Activated CD4-positive, alpha-beta memory T cell treated with anti-CD3 and anti-CD28 coated beads for 36 hours (primary cell): Measurements from ENCODE around the gene DGCR2. TPM values are rescaled to one million over a fixed set of nuclear protein-coding genes. Genes with fewer than 3 reads are reported as not detected.

ENCODE experiments used
- CTCF ChIA-PET: fragments of 350-600 bp; sonication (Branson Sonifier 250); formaldehyde crosslinking; loops from one replicate; lab custom pipeline; 2021; ENCODE audit warnings: antibody characterized with exemption, inconsistent platforms; lab: Charles Lee
- POLR2A ChIA-PET: fragments of 350-600 bp; sonication (Branson Sonifier 250); formaldehyde crosslinking; loops from one replicate; lab custom pipeline; 2021; ENCODE audit warnings: antibody characterized with exemption; lab: Charles Lee
- DNase-seq: peaks from one replicate; pipeline ENCODE4 v3.0.0-alpha.2; 2020
- H3K27ac Mint-ChIP-seq: one replicate; pipeline ENCODE4 v1.8.0; 2021; ENCODE audit warnings: mixed read lengths
- H3K27me3 Mint-ChIP-seq: one replicate; pipeline ENCODE4 v1.8.0; 2021; ENCODE audit warnings: mixed read lengths
- H3K36me3 Mint-ChIP-seq: one replicate; pipeline ENCODE4 v1.8.0; 2021; ENCODE audit warnings: mixed read lengths
- H3K4me1 Mint-ChIP-seq: one replicate; pipeline ENCODE4 v1.8.0; 2021; ENCODE audit warnings: low read depth, mixed read lengths
- H3K4me3 Mint-ChIP-seq: one replicate; pipeline ENCODE4 v1.8.0; 2021; ENCODE audit warnings: mild to moderate bottlenecking, mixed read lengths
- H3K9me3 Mint-ChIP-seq: one replicate; pipeline ENCODE4 v1.8.0; 2021; ENCODE audit warnings: mixed read lengths
- intact Hi-C: fragments of 100-400 bp; cut with micrococcal nuclease; formaldehyde crosslinking; loops from one replicate; pipeline ENCODE4 v1.15.1; 2023
- total RNA-seq, 2 experiments: library from RNA; stranded (reverse); gene quantifications; one replicate each; pipeline ENCODE4 v1.2.3, GENCODE V29; 2021

Gene DGCR2
- total RNA-seq, 2 experiments from 2014 or later: 17.4 to 17.6 TPM

DNA sequence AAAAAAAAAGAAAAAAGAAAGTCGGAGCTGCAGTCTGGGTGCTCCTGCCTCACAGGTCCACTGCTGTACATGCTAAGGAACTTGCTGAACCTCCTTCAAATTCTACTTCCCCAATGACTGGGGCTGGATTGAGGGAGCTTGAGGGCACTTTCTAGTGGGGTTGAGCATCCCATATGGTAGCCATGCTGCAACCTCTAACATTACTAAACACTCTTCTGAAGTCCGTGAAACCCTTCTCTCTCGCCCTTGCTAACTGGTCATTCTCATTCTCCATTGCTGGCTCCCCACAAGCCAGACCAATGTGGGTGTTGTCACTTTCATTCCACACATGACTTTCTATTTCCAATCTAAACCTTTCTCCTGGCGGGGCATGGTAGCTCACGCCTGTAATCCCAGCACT lies 21.0 kb upstream of the DGCR2 start:
- POLR2A ChIA-PET: interaction anchor here (0.7 to 1.7 kb wide), 5 partner anchors 11 to 36 kb away, joined by 3 to 9 read pairs (median 4); partner anchors contain the start of gene SLC25A1
- CTCF ChIA-PET: interaction anchor here (0.8 to 1.9 kb wide), 4 partner anchors 32 to 436 kb away, joined by 3 to 9 read pairs (median 4); no protein-coding TSS in a partner anchor
- H3K4me3 Mint-ChIP-seq: peak overlapping the region; percentile 99
- DNase-seq: no peak
- no peaks in the 10 kb centered on the region for H3K9me3 Mint-ChIP-seq
- intact Hi-C loops: no loop called here
- H3K27ac Mint-ChIP-seq: no peak overlapping the region
- H3K27me3 Mint-ChIP-seq: peaks cover under 1% of the 10 kb centered on the region
- H3K4me1 Mint-ChIP-seq: peaks cover 17% of the 10 kb centered on the region
- peaks cover 24% of the 10 kb centered on the region for H3K36me3 Mint-ChIP-seq

DNA sequence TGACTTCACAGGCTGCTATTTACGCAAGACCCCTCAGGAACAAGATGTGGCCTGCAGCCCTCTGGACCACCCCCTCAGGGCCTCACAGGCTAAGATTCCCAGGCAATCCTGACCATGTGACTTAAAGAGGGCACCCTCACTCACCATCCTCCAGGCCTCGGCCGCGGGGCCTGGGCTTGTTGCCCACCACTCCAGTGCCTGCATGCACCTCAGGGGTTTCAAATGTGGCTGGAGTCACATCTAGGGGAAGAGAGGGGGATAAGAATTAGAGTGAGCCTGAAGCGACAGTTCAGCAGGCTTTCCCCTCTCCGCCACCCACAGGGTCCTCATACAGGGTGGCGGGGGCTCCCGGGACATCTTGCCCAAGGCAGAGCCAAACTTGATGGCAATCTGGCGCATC lies 20.2 kb upstream of the DGCR2 start:
- POLR2A ChIA-PET: no interaction called here
- H3K27me3 Mint-ChIP-seq: no peaks in the 10 kb centered on the region
- H3K36me3 Mint-ChIP-seq: peaks cover 24% of the 10 kb centered on the region
- H3K4me1 Mint-ChIP-seq: peaks cover 17% of the 10 kb centered on the region
- no peak overlapping the region for H3K27ac Mint-ChIP-seq
- CTCF ChIA-PET: no interaction called here
- intact Hi-C loops: no loop called here
- peak overlapping the region; percentile 20 for H3K4me3 Mint-ChIP-seq
- no peaks in the 10 kb centered on the region for H3K9me3 Mint-ChIP-seq
- no peak for DNase-seq

DNA sequence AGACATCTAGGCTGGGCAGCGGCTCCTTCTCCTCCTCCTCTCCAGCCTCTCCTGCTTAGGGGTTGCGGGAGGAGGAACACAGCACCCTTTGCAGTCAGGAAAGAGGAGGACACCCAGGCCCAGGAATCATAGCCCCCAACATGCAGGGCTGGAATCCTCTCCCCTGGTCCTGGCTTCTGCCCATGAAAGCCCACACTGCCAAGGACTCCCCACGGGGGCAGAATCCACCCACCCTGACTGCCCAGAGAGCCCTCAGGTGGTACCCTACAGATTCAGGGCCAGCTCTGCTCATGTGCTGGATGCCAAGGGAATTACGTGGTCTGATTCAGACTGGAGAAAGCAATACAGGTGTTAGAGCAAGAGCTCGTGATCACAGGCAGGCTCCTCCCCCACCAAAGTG lies 17.8 kb upstream of the DGCR2 start:
- no peaks in the 10 kb centered on the region for H3K9me3 Mint-ChIP-seq
- no peak overlapping the region for H3K27ac Mint-ChIP-seq
- ChIA-PET POLR2A (no interaction called here), CTCF (no interaction called here)
- no peak for DNase-seq
- peaks cover 17% of the 10 kb centered on the region for H3K4me1 Mint-ChIP-seq
- H3K4me3 Mint-ChIP-seq: no peak overlapping the region
- H3K36me3 Mint-ChIP-seq: peaks cover 40% of the 10 kb centered on the region
- no peaks in the 10 kb centered on the region for H3K27me3 Mint-ChIP-seq
- intact Hi-C loops: no loop called here

DNA sequence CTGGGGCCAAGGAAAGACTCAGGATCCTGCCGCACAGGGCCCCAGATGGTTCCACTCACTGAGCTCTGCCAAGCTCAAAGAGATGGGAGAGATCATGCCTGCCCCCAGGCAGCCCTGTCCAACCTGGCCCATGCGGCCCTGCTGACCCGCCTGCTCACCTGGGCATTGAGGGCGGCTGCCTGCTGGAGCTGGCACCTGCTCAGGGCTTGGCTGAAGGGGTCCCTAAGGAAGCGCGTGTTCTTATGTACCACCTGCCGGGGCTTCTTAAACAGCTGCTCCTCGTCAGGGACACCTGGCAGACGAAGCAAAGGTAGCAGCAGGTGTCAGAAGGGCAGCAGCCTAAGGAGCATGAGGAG lies 16.8 kb upstream of the DGCR2 start:
- Mint-ChIP-seq H3K9me3 (no peaks in the 10 kb centered on the region), H3K36me3 (peaks cover 47% of the 10 kb centered on the region), H3K4me1 (peaks cover 10% of the 10 kb centered on the region), H3K4me3 (no peak overlapping the region), H3K27ac (no peak overlapping the region), H3K27me3 (no peaks in the 10 kb centered on the region)
- ChIA-PET POLR2A (no interaction called here), CTCF (interaction anchor here (1.0 kb wide), 1 partner anchor 40 kb away, joined by 3 read pairs; the partner anchor contains the start of gene SLC25A1)
- intact Hi-C loops: no loop called here
- DNase-seq: no peak

DNA sequence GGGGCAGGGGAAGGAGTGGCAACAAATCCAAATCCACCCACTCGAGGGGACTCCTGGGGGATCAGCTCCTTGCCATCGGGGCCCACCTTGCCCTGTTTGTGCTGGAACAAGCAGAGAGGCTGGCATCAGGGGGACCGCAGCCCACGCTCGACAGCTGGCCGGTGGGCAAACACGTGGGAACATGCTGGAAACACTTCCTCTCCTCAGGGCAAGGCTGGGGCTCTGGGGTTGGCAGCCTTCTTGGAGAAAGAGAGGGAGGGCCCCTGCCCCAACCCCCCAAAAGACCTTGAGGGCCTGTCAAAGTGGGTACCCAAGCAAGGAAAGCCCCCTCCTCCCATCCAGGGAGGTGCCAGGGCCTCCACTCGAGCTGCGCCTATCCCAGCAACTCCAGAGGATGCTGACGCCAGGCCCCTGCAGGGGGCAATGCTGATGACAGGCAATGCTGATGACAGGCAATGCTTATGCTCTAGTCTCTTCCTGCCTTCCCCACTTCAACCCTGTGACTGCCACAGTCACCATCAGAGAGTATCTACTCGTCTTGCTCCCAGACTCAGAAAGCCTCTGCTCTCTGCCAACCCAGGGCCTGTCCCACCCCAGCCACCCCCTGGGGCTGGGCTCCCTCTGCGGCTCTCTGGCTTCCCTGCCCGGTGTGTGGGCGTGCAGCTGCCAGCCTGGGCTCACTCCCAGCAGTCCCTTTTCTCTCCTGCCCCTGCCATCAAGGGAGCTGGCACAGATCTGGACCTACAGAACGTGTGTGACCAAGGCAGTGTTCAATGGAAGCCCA lies 16.2 kb upstream of the DGCR2 start:
- H3K27ac Mint-ChIP-seq: no peak overlapping the region
- POLR2A ChIA-PET: no interaction called here
- peaks cover 45% of the 10 kb centered on the region for H3K36me3 Mint-ChIP-seq
- peaks cover 5% of the 10 kb centered on the region for H3K4me1 Mint-ChIP-seq
- H3K27me3 Mint-ChIP-seq: no peaks in the 10 kb centered on the region
- no peak overlapping the region for H3K4me3 Mint-ChIP-seq
- no peaks in the 10 kb centered on the region for H3K9me3 Mint-ChIP-seq
- intact Hi-C loops: no loop called here
- CTCF ChIA-PET: interaction anchor here (1.0 kb wide), 1 partner anchor 40 kb away, joined by 3 read pairs; the partner anchor contains the start of gene SLC25A1
- DNase-seq: no peak

DNA sequence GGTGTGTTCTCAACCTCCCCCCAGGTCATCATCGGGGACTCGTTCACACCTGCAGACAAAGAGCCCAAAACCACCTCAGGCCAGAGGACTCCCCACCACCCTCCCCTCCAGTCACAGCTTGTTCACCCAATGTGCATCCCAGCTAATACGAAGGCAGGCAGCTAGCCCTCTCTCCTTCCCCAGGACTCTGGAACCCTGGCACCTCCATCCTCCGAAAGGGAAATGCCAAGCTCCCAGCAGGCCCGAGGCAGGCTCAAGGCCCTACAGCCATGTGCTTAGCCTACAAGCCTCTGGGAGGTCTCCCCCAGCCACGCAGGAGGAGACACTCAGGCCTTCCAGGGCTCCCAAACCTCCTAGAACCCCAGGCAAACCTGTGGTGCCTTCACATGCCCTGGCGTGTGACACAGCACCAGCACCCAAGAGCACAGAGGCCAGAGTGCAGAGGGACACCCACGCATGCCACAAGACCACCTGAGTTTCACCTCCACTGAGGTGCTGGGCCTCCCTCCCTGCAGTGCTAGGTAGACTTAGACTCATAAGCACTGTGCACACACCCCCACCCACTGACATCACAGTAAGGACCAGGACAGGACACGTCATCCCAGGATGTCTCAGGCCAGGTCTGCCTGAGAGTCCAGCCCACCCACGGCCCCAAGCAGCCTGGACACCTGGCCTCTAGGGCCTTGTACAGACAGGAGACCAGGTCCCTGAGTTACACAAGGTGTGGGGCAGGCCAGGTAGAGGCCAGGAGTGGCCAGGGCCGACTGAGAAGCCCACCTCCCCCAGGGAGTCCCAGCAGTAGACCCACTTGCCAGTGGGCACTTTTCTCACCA lies 15.4 kb upstream of the DGCR2 start:
- intact Hi-C loops: no loop called here
- H3K4me3 Mint-ChIP-seq: no peak overlapping the region
- H3K27me3 Mint-ChIP-seq: no peaks in the 10 kb centered on the region
- no peak overlapping the region for H3K27ac Mint-ChIP-seq
- H3K4me1 Mint-ChIP-seq: peaks cover under 1% of the 10 kb centered on the region
- DNase-seq: no peak
- peaks cover 45% of the 10 kb centered on the region for H3K36me3 Mint-ChIP-seq
- POLR2A ChIA-PET: no interaction called here
- no peaks in the 10 kb centered on the region for H3K9me3 Mint-ChIP-seq
- CTCF ChIA-PET: no interaction called here

DNA sequence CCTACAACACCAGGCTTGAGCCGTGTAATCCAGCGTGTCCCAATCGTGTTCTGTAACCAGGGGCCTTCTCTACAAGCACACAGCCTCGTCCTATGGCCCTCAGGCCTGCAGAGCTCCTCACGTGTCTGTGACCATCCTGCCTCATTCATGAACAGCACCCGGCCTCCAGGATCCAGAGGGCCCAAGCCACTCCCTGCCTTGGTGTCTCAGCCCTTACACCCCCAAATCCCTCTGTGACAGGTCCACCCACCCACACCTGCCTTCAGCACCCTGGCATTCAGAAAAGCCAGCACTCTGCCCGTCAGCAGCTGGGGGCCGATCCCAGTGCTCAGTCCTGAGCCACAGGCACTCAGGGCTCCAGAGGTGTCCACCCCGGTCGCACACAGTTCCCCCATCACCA lies 14.7 kb upstream of the DGCR2 start:
- Mint-ChIP-seq H3K27me3 (no peaks in the 10 kb centered on the region), H3K9me3 (no peaks in the 10 kb centered on the region), H3K4me1 (no peaks in the 10 kb centered on the region), H3K4me3 (no peak overlapping the region), H3K27ac (no peak overlapping the region), H3K36me3 (peaks cover 41% of the 10 kb centered on the region)
- DNase-seq: no peak
- ChIA-PET POLR2A (no interaction called here), CTCF (no interaction called here)
- intact Hi-C loops: no loop called here

DNA sequence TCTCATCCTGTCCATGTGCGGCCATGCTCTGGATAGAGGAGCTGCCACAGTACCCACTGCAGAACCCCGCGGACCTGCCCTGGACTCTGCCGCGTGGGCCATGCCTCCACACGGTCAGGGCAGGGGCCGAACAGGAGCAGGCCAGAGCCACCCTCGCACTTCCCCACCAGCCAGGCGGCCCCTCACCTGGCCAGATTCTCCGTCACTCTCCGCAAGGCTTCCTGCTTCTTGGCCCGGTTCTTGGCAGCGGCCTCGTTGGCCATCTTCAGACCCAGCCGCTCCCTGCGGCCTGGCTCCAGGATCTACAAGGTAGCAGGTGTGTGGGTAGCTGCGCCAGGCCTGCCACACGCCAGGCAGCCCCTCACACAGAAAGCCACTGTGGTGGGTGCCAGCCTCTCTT lies 12.7 kb upstream of the DGCR2 start:
- ChIA-PET POLR2A (no interaction called here), CTCF (no interaction called here)
- peaks cover 35% of the 10 kb centered on the region for H3K36me3 Mint-ChIP-seq
- H3K4me1 Mint-ChIP-seq: no peaks in the 10 kb centered on the region
- H3K9me3 Mint-ChIP-seq: no peaks in the 10 kb centered on the region
- intact Hi-C loops: no loop called here
- no peaks in the 10 kb centered on the region for H3K27me3 Mint-ChIP-seq
- DNase-seq: no peak
- H3K27ac Mint-ChIP-seq: no peak overlapping the region
- no peak overlapping the region for H3K4me3 Mint-ChIP-seq

DNA sequence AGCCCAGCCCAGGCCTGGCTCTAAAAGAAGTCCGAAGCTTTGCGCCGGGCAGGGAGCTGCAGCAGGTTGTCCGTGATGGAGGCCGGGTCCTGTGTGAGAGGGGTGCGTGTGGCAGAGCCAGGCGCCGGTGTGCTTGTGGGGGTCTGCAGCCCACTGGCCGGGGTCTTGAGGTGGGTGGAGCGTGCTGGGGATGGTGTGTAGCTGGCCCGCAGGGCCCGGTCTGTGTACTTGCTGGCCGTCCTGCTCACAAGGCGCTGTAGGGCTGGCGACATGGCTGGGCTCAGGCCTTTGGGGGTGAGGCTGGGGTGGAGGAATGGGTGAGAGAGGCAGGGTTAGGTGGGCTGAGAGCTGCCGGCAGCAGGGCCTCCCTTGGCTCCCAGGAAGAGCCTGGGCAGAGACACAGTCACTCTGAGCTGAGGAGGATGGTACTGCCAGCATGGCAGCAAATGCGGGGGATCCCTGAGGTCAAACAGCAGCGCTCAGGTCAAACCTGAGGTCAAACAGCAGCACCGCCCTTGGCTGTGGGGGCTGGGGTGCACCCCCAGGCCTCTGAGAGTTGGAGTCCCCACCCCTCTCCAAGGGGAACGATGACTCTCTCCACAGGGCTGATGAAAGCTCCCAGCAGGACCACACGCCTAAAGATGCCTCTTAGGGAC lies 12.1 kb upstream of the DGCR2 start:
- Mint-ChIP-seq H3K36me3 (peaks cover 31% of the 10 kb centered on the region), H3K27ac (no peak overlapping the region), H3K9me3 (no peaks in the 10 kb centered on the region), H3K4me1 (no peaks in the 10 kb centered on the region), H3K27me3 (no peaks in the 10 kb centered on the region), H3K4me3 (no peak overlapping the region)
- POLR2A ChIA-PET: no interaction called here
- CTCF ChIA-PET: no interaction called here
- intact Hi-C loops: no loop called here
- no peak for DNase-seq

DNA sequence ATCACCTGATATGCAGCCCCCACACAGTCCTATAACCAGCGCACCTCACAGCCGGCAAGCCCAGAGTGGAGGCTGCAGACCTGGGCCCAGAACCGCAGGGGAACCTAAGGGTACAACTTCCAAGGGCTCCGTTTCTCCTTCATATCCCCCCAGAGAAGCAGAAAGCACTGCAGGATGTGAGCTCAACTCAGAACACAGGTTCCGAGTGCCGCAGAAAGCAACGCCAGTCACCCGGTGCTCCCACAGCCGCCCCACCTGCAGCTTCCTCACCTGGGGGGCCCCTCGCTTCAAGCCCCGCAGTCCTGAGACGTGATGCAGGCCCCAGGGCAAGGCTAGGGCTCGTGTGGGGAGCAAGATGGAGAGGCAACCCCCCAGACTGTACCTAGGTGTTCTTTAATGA lies 11.3 kb upstream of the DGCR2 start:
- Mint-ChIP-seq H3K27ac (no peak overlapping the region), H3K36me3 (peaks cover 24% of the 10 kb centered on the region), H3K9me3 (no peaks in the 10 kb centered on the region), H3K27me3 (no peaks in the 10 kb centered on the region), H3K4me3 (no peak overlapping the region), H3K4me1 (no peaks in the 10 kb centered on the region)
- ChIA-PET POLR2A (no interaction called here), CTCF (no interaction called here)
- no peak for DNase-seq
- intact Hi-C loops: no loop called here

DNA sequence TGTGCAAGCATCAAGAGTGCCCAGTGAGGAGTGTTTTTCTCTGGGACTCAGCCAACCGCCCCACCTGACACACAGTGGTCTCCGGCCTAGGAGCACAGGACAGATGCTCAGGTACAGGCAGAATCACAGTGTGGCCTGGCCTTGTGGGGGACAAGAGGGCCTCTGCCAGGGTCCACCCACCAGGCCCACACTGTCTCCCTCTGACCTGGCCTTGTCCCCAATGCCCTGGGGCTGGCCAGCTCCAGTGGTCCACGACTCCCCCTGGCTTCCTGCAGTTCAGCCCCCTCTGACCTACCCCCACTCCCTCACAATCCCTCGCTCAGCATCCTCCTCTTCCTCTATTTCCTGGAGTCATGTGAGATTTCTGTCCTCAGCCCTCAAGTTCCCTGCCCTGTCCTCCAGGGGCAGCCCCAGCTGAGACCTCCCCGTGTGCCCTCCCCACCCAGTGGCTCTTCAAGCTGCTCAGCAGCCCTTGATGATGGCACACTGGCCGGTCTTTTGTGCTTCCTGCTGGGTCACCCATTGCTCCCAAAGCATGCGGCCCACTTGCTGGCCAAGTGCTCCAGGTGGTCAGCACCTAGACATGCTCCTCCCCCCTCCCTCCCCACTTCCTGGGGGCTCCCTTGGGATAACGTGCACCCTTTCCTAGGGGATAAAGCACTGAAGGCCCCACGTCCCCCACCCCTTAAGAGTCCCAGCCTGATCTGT lies 10.6 kb upstream of the DGCR2 start:
- no peaks in the 10 kb centered on the region for H3K27me3 Mint-ChIP-seq
- H3K27ac Mint-ChIP-seq: no peak overlapping the region
- H3K4me1 Mint-ChIP-seq: no peaks in the 10 kb centered on the region
- CTCF ChIA-PET: no interaction called here
- intact Hi-C loops: no loop called here
- POLR2A ChIA-PET: no interaction called here
- no peak for DNase-seq
- peaks cover 24% of the 10 kb centered on the region for H3K36me3 Mint-ChIP-seq
- H3K9me3 Mint-ChIP-seq: no peaks in the 10 kb centered on the region
- no peak overlapping the region for H3K4me3 Mint-ChIP-seq

DNA sequence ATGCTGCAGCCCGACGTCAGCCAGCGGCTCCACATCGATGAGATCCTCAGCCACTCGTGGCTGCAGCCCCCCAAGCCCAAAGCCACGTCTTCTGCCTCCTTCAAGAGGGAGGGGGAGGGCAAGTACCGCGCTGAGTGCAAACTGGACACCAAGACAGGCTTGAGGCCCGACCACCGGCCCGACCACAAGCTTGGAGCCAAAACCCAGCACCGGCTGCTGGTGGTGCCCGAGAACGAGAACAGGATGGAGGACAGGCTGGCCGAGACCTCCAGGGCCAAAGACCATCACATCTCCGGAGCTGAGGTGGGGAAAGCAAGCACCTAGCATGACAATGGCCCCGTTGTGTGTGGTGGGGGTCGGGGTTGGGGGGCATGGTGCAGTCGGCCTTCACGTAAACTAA lies 9.9 kb upstream of the DGCR2 start:
- intact Hi-C loops: no loop called here
- Mint-ChIP-seq H3K27ac (no peak overlapping the region), H3K9me3 (no peaks in the 10 kb centered on the region), H3K36me3 (peaks cover 24% of the 10 kb centered on the region), H3K4me1 (no peaks in the 10 kb centered on the region), H3K4me3 (no peak overlapping the region), H3K27me3 (no peaks in the 10 kb centered on the region)
- ChIA-PET CTCF (no interaction called here), POLR2A (no interaction called here)
- no peak for DNase-seq
